GM12891 (cell line): ENCODE measurements around the gene PTX3.

Experiments
- PAX5 ChIP-seq: IDR thresholded peaks from 2 replicates; pipeline ENCODE4 v1.6.1; 2011; ENCODE audit warnings: low read length, moderate library complexity, mild to moderate bottlenecking; ENCODE audit not compliant: insufficient read depth, severe bottlenecking
- POLR2A ChIP-seq: IDR thresholded peaks from 2 replicates; pipeline ENCODE4 v1.6.1; 2011; ENCODE audit warnings: low read depth, low read length, control low read depth
- POLR2AphosphoS5 ChIP-seq: IDR thresholded peaks from 2 replicates; pipeline ENCODE4 v1.6.1; 2011; ENCODE audit warnings: low read depth, low read length, control low read depth
- POU2F2 ChIP-seq: IDR thresholded peaks from 2 replicates; pipeline ENCODE4 v1.6.1; 2011; ENCODE audit warnings: low read depth, mild to moderate bottlenecking, control low read depth, low read length, moderate library complexity
- SPI1 ChIP-seq: IDR thresholded peaks from 2 replicates; pipeline ENCODE4 v1.6.1; 2011; ENCODE audit warnings: low read depth, low read length, control low read depth
- TAF1 ChIP-seq: IDR thresholded peaks from 2 replicates; pipeline ENCODE4 v1.6.1; 2011; ENCODE audit warnings: low read depth, low read length, control low read depth

DNA sequence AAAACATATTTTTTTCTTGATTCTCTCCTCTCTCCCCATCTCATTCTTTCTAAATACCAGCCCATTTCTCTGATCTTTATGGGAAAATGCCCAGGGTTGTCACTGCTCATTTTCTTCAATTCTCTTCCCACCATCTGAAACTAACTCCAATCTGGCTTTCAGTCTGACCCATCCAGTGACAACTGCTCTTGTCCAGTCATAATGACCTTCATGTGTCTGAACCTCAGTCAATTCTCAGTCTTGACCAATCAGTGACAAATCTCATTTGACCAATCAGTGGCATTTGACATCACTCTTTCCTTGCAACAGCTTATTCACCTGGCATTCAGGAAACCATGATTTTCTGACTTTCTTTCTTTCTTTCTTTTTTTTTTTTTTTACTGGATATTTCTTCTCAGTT, 51.5 kb downstream of the PTX3 start:
- TF ChIP-seq POLR2AphosphoS5 (no peak), POLR2A (no peak), TAF1 (no peak), SPI1 (no peak), POU2F2 (no peak), PAX5 (no peak)
